ENCODE results near the gene SEMA3A. TPM values are rescaled to one million over a fixed set of nuclear protein-coding genes. Genes with fewer than 3 reads are reported as not detected.
"Not testable (repeated sequence)": the region's sequence is repeated elsewhere in the genome, so short reads cannot be mapped to it uniquely, and the experiment has no call there.

Gene SEMA3A
- total RNA-seq, 1 donor from 2014 or later, result 1.00 TPM

DNA sequence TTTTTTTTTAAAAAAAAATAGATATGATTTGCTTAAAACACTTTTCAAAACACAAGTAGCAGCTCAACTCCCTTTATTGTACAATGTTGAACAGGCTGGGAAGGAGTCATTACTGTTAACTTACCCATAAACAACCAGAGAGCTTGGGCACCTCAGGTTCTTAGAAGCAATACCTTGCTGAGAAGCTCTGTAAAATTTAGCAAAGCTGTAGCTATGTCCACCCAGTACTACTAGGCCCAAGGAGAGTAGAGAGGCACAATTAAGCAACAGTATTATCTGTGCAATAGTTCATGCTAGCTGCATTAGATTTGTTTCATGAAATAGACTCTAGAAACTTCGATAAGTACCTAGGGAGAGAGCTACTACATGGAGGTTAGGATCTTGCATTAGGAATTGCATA, 32.0 kb downstream of the SEMA3A start:
- DNase-seq (ENCODE audit: low spot score), result no peak
- intact Hi-C loops (cut with DNase I), result no loop called here

DNA sequence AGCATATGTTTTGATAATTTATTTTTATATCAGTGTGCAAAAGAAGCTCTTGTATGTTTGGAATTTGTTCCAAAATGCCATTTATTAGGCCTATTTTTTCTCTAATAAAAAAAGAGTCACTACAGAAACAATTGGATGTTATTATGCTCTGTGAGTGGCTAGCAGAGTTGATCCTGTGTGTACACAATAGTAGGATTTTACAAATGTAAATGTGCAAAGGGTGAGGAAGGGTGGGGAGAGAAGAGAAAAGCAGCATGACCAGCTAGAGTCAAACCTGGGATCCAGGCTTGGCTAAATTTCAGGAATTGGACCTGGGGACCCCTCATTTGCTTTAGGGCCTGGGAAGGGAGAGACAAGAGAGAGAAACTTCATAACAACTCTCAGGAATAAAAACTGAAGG, 32.5 kb downstream of the SEMA3A start:
- intact Hi-C loops (cut with DNase I), result no loop called here

DNA sequence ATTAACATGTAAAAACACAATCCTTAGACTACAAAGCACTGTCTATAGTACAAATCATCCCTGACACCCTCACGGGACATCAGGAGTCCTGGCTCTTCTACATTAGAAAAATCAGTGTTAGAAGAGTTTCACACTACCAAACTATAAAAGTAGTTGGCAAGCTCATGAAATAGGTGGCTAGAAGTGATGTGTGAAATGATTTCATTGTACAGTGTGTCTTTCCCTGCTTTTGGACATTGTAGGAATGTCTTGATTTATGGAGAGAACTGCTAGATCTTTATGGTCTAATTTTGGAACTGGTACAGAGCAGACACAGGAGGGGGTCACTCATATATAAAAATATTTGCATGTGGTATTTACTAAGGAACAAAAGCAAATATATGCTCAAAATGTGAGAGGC, 33.2 kb downstream of the SEMA3A start:
- DNase-seq (ENCODE audit: low spot score), result no peak
- intact Hi-C loops (cut with DNase I), result no loop called here

More for the DNA sequence above, 32.5 kb downstream of the SEMA3A start:
- DNase-seq (ENCODE audit: low spot score), result no peak

DNA sequence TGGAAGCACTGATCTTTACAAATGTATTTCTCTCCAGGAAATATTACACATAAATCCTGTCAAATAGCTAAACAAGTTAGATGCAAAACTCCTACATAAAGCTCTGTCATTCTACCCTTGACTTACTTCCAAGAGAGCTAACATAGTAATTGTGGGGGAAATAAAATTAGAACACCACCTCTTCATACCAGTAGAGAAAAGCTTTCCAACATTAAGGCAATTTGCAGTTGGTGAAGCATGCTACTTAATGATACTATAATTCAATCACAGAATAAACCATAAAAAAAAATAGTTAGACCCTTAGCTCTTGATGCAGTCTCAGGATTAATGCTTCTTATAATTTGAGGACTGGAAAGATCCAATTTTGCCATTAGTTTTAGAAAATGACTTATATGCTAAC, 35.2 kb downstream of the SEMA3A start:
- DNase-seq (ENCODE audit: low spot score), result no peak
- intact Hi-C loops (cut with DNase I), result no loop called here

DNA sequence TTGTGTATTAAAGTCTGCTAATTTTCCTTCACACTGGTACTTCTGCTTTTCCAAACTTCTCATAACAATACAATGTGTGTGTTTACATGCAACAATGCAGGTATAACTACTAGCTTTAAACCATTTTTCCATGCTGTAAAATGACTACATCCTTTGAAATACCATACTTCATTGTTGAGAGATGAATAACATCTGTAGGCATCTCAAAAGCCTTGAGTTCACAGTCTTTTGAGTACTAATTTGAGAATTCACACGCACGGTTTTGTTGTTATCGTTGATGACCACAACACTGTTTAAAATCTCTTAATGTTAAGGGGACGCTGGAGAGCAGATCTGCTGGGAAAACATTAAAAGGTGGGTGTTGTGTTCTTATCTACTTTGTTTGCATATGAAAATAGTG, 37.4 kb downstream of the SEMA3A start:
- DNase-seq (ENCODE audit: low spot score), result no peak
- intact Hi-C loops (cut with DNase I), result no loop called here

DNA sequence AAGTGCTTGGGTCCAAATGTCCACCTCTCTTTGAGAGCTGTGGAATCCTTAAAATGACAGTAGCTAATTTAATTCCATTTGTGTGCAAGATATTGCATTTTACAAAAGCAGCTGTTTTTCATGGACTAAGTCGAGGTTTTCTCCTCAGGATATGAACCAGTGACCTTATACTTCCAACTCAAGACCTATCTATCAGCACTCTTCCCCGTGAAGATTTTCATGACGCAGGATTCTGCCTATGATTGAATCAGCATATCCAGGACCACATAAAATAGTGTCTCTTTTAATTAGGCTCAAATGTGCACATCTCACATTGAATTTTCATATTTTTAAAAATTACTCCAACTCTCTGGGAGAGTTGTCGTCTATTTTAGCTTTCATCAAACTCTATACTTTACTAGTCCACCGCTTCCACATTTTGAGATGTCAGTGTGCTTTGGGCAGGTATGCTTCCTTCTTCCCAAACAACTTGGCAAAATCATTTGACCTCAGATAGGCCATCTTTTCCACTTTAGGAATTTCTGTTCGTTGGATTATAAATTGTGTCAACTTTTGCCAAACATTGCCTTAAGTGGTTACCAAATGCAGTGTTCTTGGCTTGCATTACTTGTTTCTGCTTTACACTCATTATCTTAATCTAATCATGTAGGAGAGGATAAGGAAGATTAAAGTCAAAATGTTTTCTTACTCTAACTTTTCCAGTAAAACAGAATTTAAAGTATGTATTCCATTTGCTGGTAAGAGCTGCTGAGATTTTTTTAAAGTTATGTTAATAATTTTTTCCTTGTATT, 39.4 kb downstream of the SEMA3A start:
- intact Hi-C loops (cut with DNase I), result no loop called here
- no peak for DNase-seq (ENCODE audit: low spot score)

DNA sequence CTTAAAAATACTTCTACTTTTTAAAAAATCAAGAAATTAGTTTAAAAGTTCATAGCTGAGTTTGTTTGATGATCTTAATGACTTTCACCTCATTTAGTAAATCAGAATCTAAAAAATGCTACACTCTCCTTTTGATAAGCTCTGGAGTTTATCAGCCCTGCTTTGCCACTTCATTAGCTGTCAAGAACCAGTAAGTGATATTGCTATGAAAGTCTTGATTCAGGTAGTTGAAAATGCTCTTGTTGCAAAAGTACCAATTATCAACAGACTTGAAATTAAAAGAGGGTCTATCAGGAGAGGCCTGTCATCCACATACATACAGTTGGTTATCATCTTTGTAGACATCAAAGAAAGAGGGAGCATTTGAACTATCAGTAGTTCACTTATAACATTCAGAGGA, 41.6 kb downstream of the SEMA3A start:
- intact Hi-C loops (cut with DNase I), result no loop called here
- DNase-seq (ENCODE audit: low spot score), result no peak

DNA sequence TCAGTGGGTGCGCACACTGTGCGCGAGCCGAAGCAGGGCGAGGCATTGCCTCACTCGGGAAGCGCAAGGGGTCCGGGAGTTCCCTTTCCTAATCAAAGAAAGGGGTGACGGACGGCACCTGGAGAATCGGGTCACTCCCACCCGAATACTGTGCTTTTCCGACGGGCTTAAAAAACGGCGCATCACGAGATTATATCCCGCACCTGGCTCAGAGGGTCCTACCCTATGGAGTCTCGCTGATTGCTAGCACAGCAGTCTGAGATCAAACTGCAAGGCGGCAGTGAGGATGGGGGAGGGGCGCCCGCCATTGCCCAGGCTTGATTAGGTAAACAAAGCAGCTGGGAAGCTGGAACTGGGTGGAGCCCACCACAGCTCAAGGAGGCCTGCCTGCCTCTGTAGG, 44.2 kb downstream of the SEMA3A start:
- intact Hi-C loops (cut with DNase I); DNase-seq (ENCODE audit: low spot score): not testable (repeated sequence)

DNA sequence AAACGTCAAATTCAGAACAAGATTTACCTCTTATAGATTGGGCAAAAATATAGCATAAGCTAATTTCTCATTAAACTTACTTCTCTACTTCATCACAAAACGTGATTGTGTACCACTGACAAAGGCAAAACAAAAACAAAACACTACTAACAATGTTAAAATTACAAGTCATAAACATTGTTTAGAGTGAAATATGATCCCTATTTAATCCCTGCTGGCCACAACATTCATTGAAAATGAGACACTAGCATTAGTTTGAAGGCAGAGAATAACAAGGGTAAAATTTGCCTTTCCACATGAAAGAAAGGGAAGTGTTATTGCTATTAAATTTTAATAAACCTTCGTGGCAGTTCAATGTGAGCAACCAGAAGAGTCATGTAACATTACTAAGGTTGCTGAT, 45.0 kb downstream of the SEMA3A start:
- DNase-seq (ENCODE audit: low spot score), result no peak
- intact Hi-C loops (cut with DNase I), result no loop called here

DNA sequence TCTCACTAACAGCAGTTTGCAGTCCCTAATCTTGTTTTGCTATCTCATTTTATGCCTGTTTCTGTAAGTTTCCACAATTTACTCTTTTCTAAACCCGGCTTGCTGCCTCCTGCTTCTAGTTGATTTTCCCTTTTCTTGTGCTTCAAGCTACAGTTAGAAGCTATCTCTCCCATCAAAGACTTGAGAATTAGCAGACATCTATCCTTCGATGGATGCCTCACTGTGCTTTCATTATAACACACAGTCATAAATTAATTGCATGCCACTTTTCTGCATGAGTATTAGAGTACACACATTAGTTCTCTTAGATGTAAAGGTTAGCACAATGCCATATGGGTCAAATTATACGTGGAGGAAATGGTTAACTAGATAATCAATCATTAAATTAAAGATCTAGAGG, 48.7 kb downstream of the SEMA3A start:
- DNase-seq (ENCODE audit: low spot score), result no peak
- intact Hi-C loops (cut with DNase I), result no loop called here

DNA sequence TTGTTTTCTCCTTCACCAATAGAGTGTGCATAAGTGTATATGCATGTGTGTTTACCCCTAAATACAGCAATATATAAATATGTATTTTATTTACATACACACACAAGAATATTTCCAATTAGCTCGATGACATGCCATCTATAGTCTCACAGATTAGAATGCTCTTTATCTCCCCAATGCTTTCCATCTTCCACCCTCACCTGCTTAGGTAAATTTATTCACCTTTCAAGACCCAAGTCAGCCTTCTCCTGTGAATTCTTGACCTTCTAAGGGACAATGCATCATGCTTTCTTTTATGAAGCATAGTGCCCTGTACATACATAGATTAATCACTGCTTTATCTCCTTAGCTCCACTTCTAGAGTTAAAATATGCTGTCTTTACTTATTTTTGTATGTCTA, 49.7 kb downstream of the SEMA3A start:
- no peak for DNase-seq (ENCODE audit: low spot score)
- intact Hi-C loops (cut with DNase I), result no loop called here

DNA sequence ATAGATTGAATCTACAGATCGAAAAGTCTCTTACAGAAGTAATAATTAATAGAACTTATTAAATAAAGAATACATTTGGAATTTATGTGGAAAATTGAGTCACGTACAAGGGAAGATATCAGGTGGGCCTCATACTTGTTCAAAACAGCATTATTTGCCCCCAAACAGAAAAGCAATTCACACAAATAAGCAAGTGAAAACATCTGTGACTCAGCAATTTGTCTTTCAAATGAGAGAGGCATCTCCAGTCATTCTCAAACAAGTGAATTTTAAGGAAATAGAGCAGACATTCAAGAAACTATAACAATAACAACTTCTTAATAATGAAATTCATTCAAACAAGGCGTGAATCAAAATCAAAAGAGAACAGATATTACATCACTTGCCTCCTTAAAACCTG, 50.1 kb downstream of the SEMA3A start:
- DNase-seq (ENCODE audit: low spot score), result no peak
- intact Hi-C loops (cut with DNase I), result no loop called here

DNA sequence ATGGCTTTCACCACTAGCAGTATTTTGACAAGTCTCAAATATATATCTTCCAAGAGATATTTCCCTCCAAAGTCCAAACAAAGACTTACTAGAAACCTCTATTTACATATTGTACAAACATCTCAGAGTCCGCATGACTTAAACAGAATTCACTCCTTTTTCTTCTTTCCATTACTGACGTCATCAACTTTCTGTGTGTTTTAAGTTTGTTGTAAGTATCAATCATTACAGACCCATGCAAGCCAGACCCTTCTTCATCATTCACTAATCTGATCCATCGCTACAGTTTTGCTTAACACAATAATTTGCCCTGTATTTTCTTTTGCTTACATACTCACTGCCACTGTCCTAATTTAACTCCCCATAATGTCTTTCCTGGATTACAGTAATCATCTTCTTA, 51.9 kb downstream of the SEMA3A start:
- intact Hi-C loops (cut with DNase I), result no loop called here
- no peak for DNase-seq (ENCODE audit: low spot score)

DNA sequence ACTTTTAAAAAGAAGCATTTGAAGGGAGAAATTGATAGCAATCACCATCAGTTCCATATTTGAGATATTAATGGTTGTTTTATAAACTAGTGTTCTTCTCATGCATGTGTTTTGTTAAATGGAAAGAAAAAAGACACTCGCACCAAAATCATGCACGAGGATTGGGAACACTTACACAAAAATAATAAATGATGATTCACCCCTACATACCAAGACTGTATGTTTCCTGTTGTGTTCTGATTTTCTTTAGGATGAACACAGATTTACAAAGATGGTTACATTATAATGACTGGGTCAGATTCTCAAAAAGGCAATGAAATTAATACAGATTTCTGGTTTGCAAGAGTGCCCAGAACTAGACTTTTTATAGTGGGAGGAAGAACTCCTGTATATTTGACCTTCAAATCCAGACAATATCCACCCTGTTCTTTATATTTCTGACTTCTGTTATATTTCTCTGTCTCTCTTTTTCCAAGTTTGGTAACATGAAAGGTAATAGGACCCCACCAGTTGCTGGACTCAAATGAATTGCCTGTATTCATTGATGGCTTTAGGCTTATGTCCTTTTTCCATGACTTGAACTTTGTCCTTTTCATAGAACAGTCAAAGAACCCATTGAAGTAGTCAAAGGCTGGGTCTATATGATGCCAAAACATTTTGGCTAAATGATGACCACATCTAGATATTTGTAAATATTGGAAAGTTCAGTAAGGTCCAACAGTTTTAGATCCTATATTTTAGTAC, 54.4 kb downstream of the SEMA3A start:
- intact Hi-C loops (cut with DNase I), result no loop called here
- DNase-seq (ENCODE audit: low spot score), result no peak

DNA sequence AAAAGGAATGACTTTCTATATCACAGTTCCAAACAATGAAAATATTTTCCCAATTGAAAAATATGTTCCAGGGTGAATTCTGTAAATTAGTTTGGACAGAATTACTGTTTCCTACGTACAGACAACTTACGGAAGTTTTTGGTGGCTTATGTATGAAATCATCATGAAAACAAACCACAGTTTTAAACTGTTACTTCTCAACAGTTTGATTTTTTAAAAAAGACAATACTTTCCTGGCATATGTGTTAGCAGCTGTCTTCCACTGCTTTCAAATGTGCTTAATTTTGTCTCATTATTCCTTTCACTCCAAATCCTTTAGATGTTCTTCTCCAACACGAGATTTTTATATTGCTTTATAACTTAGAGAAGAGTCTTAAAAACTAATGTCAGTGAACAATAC, 56.2 kb downstream of the SEMA3A start:
- DNase-seq (ENCODE audit: low spot score), result no peak
- intact Hi-C loops (cut with DNase I), result no loop called here

DNA sequence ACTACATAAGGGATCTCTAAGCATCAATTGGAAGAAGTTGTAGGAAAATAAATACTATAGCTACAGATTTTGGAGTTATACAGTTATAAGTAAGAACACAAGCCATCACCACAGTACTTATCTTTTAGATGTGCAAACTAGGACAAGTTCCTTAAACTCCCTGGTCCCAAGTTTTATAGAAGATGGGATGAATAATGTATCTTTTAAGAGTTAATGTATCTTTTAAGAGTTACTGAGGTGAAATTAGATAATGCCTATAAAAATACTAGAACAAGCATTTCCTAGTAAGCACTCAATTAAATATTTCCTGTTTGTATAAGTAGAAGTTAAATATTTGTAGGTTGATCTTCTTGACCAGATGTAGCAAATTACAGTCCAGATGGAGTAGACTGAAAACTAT, 56.8 kb downstream of the SEMA3A start:
- intact Hi-C loops (cut with DNase I), result no loop called here
- no peak for DNase-seq (ENCODE audit: low spot score)

DNA sequence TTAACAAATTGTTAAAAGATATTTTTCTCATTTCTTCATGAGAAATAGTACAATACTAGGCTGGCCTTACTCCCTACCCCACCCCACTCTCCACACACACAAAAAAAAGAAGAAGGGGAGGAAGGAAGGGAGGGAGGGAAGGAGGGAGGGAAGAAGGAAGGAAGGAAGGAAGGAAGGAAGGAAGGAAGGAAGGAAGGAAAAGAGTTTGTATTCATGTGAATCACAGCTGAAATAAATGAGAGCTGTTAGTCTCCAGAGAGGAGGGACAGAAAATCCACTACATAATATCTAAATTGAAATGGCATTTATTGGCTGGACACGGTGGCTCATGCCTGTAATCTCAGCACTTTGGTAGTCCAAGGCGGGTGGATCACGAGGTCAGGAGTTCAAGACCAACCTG, 57.8 kb downstream of the SEMA3A start:
- DNase-seq (ENCODE audit: low spot score), result no peak
- intact Hi-C loops (cut with DNase I), result no loop called here

DNA sequence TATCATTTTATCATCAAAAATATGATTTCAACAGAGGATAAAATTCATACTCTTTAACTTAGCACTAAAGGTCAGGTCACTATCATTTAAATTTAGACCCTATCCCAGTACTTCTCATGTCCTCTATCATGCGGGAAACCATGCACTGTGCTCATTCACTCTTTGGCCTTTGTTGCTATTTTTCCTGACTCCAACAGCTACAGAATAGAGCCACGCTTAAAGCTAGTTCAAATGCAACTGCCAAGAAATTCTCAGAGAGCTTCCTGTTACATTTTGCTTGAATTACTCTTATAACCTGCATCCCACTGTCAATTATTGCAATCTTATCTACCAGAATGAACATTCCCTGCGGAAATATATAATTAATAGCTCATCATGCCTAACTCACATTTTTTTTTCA, 58.3 kb downstream of the SEMA3A start:
- intact Hi-C loops (cut with DNase I), result no loop called here
- DNase-seq (ENCODE audit: low spot score), result no peak

DNA sequence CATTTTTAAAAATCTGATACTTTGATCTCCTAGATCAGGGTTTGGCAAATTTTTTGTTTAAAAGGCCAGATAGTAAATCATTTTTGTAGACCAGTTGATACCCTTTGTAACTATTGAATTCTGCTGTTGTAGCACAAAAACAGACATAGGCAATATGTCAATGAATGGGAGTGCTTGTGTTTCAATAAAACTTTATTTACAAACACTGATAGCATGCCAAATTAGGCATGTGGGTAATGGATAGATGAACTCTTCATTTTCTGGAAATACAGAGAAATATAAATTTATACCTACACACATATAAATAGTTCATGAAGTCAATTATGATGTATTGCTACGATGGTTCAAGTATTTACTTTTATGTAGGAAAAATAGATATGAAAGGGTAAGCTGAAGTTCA, 60.4 kb downstream of the SEMA3A start:
- no peak for DNase-seq (ENCODE audit: low spot score)
- intact Hi-C loops (cut with DNase I), result no loop called here

DNA sequence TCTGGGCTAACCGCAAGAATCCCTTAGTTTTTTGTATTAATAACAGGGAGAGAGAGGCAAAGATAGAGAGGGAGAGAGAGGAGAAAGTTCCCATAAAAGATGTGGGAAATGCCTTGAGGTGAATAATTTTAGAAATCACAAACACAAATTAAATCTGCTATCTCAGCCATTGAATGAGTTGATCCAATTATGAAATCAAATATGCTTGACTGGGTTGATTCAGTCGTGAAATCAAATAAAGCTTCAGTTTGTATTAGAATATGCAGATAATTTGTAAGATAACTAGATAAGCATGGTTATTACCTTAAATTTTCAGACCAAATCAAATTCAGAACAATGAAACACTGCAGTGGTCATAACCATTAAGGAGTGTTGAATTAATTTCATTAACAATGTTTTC, 68.9 kb downstream of the SEMA3A start:
- no peak for DNase-seq (ENCODE audit: low spot score)
- intact Hi-C loops (cut with DNase I), result no loop called here

DNA sequence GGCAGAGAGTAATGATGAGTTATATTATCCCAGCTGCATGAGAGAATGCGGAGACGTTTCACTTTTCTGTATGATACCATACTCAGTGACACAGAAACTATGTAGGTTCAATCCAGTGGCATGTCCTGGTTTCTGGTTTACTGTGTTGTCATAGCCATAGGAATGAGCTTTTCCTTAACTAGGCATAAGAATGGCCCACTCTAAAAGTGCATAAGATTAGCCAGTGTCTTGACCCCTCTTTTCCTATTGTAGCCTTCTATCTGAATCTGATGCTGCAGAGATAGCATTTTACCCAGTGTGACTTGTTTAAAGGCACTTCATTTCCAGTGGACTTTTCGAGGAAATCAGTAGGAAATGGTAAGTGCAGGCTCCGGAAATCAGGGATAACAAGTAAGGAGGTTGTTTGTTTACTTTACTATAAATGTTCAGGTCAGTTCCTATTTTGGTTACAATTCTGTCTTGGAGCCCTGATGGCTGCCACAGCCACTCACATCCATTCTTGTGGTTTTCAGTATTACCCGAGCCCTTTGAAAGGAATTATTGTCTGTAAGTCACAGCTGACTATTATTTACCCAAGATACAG, 70.5 kb downstream of the SEMA3A start:
- intact Hi-C loops (cut with DNase I), result no loop called here
- DNase-seq (ENCODE audit: low spot score), result no peak

Data from cardiac septum (tissue), 1 donor.